NCI-H2029 treated with DMSO at 0.1 percent for 48 hours (cell line): Measurements from ENCODE around the gene C1QTNF1.

ENCODE experiments used
- DNase-seq: peaks from one replicate; lab custom pipeline; 2025; lab: John Stamatoyannopoulos, UW

The C1QTNF1 gene

GRCh38 chr17:78992542-78993212, 31.3 kb upstream of the C1QTNF1 start:
- no peak for DNase-seq

GRCh38 chr17:78993241-78993956, 30.6 kb upstream of the C1QTNF1 start:
- no peak for DNase-seq

- DNase-seq = no peak
These were observed 29.8 kb upstream of the C1QTNF1 start for GRCh38 chr17:78993981-78994671.

DNA sequence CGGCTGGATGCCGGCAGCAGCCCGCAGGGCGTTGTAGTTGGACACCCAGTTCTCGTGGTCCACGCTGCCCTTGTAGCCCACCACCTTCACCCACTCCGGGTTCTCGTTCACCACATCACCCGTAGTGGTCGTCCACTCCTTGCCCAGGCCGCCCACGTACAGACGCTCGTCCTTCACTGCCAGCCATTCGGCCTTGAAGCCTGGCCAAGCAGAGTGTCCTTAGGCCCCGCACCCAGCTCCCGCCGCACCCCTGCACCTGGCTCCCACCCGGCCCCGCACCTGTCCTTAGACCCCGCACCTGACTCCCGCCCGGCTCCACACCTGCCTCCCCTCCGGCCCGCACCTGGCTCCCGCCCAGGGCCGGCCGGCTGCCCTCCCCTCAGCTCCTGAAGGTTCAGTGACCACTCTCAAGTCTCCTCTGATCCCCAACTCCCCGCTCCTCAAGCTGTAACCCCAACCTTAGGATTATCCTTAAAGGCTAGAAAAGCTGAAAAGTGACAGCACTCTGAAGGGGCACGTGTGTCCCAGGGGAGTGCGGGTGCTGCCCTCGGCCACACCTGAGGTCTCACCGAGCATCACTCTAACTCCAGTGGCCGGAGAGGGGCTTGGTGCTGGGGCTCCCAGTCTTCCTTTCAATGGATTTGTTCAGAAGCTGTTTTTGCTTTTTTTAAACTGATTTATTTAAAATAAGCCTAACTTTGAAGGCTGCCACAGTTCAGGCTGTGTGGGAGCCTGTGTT, 28.8 kb upstream of the C1QTNF1 start:
- DNase-seq = no peak

GRCh38 chr17:78995761-78996451, 28.1 kb upstream of the C1QTNF1 start:
- DNase-seq = no peak

GRCh38 chr17:78996781-78997201, 27.2 kb upstream of the C1QTNF1 start:
- no peak for DNase-seq

DNA sequence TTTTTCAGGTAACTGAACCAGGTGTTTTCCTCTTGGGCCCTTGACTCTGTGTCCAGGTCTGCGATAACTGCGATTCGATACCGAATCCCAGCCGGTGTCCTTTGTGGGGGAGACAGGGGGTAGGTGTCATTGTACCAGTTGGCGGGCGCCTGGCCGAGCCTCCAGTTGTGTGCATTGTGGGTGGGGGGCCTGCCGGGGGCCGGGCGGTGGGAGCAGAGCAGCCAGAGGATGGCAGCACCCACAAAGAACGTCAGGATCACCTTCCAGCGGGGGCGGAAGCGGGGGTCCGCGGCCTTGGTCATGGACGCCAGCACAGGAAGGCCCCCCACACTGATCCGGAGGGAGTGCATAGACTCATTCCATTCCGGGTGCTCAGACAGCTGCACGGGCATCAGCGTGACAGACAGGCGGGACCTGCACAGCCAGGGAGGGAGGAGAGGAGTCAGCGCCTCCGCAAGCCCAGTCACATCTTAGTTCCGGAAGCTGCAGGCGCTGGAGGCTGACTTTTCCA, 26.7 kb upstream of the C1QTNF1 start:
- no peak for DNase-seq

DNA sequence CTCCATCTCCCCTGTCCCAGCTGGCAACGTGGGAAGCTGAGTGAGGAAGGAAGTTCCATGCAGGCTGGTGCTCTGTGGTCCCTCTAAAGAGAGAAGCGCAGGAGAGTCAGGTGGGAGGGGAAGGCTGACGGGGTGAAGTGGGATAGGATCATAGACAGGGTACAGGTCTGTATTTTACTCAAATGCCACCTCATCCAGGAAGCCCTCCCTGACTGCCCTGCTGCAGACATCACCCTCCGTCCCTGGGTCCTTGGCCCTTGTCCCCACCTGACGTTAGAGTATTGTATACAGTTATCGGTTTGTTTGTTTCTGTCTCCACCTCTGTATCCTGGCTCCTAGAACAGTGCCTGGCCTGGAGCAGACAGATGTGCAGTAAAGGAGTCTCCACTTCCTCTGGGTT, 26.1 kb upstream of the C1QTNF1 start:
- no peak for DNase-seq

GRCh38 chr17:78998311-78999055, 25.5 kb upstream of the C1QTNF1 start:
- peak; percentile 69 for DNase-seq

DNA sequence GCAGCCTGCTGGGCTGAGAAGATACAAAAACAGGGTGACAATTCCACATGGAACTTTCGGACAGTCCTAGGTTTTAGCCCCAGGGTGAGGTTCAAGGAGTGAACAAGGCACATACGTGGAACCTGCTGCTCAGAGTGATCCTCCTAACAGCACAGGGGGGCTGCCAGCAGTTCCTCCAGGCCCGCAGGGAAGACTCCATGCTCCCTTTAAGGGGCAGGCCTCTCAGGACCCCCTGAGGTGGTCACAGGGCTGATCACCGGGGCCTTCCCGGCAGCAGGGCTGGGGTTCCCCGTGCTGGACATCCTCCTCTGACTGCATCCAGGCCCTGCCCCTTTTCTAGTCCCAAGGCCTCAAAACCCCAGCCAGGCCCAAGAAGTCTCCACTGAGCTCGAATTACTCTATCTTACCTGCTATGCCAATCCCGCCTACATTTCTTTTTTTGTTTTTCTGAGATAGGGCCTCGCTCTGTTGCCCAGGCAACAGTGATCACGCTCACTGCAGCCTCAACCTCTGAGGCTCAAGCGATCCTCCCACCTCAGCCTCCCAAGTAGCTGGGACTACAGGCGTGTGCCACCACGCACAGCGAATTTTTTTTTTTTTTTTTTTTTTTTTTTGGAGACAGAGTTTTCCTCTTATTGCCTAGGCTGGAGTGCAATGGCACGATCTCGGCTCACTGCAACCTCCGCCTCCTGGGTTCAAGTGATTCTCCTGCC, 24.8 kb upstream of the C1QTNF1 start:
- no peak for DNase-seq

DNA sequence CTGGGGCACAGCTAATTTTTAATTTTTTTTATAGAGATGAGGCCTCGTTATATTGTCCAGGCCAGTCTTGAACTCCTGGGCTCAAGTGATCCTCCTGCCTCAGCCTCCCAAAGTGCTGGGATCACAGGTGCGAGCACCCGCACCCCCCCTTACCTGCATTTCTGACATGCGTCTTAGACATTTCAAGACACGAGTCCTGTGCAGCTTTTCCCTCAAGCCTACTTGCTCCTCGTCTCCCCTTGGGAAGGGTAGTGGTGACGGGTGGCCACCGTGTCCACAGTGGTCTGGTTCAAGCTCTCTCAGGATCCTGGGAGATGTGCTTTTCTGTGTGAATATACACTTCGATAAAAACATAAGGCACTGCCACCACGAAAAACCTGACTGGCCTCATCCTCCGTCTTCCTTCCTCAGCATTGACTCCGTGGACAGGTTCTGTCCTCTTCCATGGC, 24.0 kb upstream of the C1QTNF1 start:
- no peak for DNase-seq

DNA sequence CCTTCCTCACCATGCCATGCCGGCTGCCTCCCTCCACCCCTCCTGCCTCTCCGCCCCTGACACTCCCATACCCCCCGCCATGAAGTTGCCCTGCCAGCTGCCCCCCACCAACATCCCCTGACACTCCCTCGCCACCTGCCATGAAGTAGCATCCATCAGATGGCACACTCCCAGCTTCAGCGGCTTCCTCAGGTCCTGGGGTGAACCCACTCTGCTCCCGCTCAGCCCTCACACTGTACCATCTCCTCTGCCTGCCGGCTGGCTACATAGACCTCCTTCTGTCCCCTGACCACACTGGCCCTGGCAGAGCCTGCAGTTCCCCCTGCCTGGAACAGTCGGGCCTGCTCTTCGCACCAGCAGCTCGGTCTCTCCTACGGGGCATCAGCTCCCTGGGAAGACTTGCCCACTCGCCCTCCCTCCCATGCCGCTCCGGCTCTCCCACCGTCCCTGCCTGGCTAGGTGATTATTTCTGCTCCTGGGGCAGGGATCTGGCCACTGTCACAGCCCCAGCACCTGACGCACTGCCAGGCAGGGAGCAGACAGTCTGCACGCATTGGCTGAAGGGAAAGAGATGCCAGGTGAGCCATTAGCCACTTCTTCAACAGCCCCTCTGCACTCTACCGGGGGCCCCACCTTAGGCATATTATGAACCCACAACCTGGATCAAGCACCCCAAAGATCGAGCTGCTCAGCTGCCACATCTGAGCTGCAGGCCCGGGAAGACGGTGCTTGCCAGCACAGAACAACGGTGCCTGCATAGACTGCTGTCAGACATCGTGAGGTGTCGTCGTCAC, 23.4 kb upstream of the C1QTNF1 start:
- no peak for DNase-seq

- no peak for DNase-seq
These were observed 22.6 kb upstream of the C1QTNF1 start for GRCh38 chr17:79001190-79002020.

- no peak for DNase-seq
These were observed 21.7 kb upstream of the C1QTNF1 start for GRCh38 chr17:79002291-79002690.

- DNase-seq = no peak
These were observed 21.0 kb upstream of the C1QTNF1 start for GRCh38 chr17:79002796-79003593.

- DNase-seq = no peak
These were observed 20.1 kb upstream of the C1QTNF1 start for GRCh38 chr17:79003661-79004411.
